NB4 (cell line): Measurements from ENCODE around the gene PMPCA.

Experiments used
- DNase-seq: peaks from one replicate; pipeline ENCODE4 v3.0.0; 2010; ENCODE audit warnings: low read depth
- H3K4me3 ChIP-seq: one replicate; pipeline ENCODE4 v1.5.1; 2011; ENCODE audit warnings: mild to moderate bottlenecking, low read depth, low read length, moderate library complexity
- MAX ChIP-seq: IDR thresholded peaks from 2 replicates; pipeline ENCODE4 v1.6.1; 2011; ENCODE audit warnings: low read depth, low read length
- MYC ChIP-seq: IDR thresholded peaks from 2 replicates; pipeline ENCODE4 v1.6.1; 2011; ENCODE audit warnings: low read depth, low read length
- POLR2A ChIP-seq: IDR thresholded peaks from 2 replicates; pipeline ENCODE4 v1.6.1; 2011; ENCODE audit warnings: mild to moderate bottlenecking; ENCODE audit not compliant: insufficient read length; ENCODE audit errors: extremely low read depth
- TF ChIP-seq, protein P1 (sequence below): IDR thresholded peaks from one replicate; pipeline ENCODE4 v1.5.1; 2012; ENCODE audit warnings: low read depth, low read length

The PMPCA gene

DNA sequence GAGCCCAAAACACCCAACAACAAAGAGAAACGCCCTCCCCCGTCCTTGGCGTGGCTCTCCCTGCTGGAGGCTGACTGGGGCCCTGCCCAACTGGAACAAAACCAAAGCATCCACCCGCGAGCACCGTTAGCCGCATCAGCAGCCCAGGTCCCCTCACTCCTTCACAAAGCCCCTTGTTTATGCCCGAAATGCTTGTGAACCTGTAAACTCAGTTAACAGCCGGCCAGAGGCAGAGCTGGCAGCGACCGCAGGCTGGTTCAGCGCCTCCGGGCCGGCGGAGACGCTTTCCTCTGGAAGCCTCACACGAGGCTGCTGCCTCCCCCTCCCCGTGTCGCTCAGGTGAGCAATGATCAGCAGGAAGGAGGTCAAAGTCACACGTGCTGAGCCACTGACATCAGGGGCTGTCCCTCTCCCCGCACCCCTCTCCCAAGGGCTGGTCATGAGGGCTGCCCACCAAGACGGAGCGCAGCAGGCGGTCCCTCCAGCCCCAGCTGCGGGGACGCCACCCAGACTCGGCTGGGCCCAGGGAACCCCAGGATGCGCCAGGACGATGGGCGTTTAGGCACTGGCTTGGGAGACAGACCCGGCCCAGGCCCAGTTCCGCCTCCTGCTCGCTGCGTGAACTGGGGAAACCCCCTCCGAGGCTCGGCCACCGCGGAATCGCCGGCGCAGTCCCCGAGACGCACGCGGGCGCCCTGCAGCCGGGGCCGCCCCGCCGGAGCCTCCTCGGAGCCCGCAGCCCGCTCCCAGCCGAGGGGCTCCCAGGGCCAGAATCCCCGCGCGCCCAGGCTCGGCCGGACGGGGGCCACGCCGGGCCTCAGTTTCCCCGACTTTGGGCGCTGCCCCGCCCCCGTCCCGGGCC is 11.1 kb upstream of the PMPCA start:
- TF ChIP-seq POLR2A: no peak
- TF ChIP-seq MYC: no peak
- TF ChIP-seq MAX: 0 out of 2 replicates have a peak, but pooled peaks have one; percentile 12
- TF ChIP-seq, protein P1, sequence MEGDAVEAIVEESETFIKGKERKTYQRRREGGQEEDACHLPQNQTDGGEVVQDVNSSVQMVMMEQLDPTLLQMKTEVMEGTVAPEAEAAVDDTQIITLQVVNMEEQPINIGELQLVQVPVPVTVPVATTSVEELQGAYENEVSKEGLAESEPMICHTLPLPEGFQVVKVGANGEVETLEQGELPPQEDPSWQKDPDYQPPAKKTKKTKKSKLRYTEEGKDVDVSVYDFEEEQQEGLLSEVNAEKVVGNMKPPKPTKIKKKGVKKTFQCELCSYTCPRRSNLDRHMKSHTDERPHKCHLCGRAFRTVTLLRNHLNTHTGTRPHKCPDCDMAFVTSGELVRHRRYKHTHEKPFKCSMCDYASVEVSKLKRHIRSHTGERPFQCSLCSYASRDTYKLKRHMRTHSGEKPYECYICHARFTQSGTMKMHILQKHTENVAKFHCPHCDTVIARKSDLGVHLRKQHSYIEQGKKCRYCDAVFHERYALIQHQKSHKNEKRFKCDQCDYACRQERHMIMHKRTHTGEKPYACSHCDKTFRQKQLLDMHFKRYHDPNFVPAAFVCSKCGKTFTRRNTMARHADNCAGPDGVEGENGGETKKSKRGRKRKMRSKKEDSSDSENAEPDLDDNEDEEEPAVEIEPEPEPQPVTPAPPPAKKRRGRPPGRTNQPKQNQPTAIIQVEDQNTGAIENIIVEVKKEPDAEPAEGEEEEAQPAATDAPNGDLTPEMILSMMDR: no peak
- H3K4me3 ChIP-seq: peak overlapping the region; percentile 73
- DNase-seq: peak; percentile 42

DNA sequence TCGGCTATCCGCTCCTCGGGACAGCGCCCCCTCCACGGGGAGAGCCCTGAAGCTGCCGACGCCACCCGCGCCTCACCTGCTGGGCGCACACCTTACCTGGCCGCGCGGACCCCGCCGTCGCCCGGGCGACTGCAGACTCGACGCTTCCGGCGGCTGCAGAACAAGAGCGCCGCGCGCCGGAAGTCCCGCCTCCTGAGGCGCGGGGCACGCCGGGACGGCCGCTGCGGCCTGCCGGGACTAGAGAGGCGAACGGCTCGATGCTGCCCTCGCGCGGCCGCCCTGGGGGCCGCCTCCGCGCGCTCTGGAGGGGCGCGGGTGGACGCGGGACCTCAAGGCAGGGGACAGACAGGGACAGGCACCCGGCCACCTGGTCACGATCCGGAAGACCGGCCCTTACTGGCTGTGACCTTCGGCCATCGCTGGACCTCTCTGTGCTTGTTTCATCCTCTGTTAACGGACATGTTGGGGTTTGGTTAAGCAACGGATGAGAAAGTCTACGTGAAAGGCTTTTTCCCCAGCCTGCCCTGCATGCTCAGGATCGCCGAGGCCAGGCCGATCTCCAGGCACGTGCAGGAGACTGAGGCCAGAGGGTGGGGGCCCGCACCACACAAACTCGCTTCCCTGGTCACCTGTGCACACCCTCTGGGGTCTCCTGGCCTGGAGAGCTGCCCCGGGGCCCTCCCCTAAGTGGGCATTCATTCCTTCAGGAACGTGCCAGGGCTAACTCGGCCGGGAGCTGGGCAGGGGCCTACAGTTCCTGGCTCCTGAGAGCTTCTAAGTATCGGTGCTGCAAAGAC is 10.2 kb upstream of the PMPCA start, which contains the start of gene SNAPC4:
TSS of gene SNAPC4 (minus strand) at position 133 of the 797 bp plus-strand sequence. CDS start 1,742 bp downstream, outside the sequence.
- peak within 1 kb of the TSS; percentile 73 for H3K4me3 ChIP-seq
- peak; percentile 89 for DNase-seq
- TF ChIP-seq MAX: 0 out of 2 replicates have a peak, but pooled peaks have one; percentile 35
- TF ChIP-seq MYC: peak; percentile 78
- TF ChIP-seq, protein P1: peak; percentile 64
- TF ChIP-seq POLR2A: peak; percentile 65

GRCh38 chr9:136401173-136401922 is 9.1 kb upstream of the PMPCA start:
- DNase-seq: no peak
- no peak for TF ChIP-seq POLR2A
- no peak for TF ChIP-seq MAX
- TF ChIP-seq MYC: no peak
- TF ChIP-seq, protein P1: no peak

DNA sequence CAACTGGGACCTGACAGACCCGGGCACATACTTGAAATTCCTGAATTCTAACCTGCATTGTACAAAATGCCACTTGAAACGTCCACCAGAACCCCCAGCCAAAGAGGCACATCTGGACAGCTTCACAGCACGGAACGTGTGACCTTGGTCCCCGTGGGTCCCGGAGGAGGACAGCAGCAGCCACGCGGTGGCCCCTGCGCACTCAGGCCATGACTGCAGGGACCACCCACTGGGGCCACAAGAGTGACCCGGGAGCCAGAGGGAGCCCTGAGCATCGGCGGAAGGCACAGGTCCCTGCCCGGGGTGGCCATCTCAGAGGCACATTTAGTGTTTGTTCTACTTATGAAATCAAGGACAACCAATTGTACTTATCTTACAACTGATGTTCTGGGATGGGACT is 8.4 kb upstream of the PMPCA start:
- no peak for DNase-seq
- TF ChIP-seq, protein P1: no peak
- no peak for TF ChIP-seq MYC
- no peak for TF ChIP-seq POLR2A
- no peak overlapping the region for H3K4me3 ChIP-seq

More at GRCh38 chr9:136401173-136401922, 9.1 kb upstream of the PMPCA start:
- no peak overlapping the region for H3K4me3 ChIP-seq

DNA sequence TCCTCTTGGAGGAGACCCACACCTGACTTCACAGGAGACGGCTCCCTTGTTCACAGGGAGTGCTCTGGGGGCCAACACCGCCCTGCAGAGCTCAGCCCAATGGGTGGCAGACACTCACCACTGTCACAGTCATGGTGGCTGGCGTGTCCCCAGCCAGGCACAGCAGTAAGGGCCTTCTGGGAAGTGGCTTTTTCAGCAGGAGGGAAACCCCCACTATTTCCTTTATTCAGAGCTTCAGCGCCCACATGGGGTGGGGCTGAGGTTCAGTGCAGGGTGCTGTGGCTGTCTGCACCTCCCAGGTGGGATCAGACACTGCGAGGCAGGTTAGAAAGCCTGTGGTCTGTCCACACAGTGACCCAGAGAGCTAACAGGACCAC is 6.9 kb upstream of the PMPCA start:
- DNase-seq: no peak
- no peak overlapping the region for H3K4me3 ChIP-seq
- TF ChIP-seq, protein P1: no peak
- TF ChIP-seq MAX (no peak), MYC (no peak), POLR2A (no peak)
